HG02870 (cell line): ENCODE results near the gene ACAP1.
"Not testable (repeated sequence)": the region's sequence is repeated elsewhere in the genome, so short reads cannot be mapped to it uniquely, and the experiment has no call there.

Source experiments
- ATAC-seq: cut with Tn5 transposase; IDR thresholded peaks from one replicate; pipeline ENCODE4 v1.9.1; 2021; ENCODE audit warnings: mild to moderate bottlenecking, moderate library complexity; ENCODE audit not compliant: unreplicated experiment

ACAP1 gene

GRCh38 chr17:7328840-7329373 lies 7.4 kb upstream of the ACAP1 start, which contains the start of gene NEURL4:
TSS of gene NEURL4 (minus strand) at chr17:7329335. CDS start at chr17:7329312, 23 bp downstream.
- peak; percentile 7 for ATAC-seq

DNA sequence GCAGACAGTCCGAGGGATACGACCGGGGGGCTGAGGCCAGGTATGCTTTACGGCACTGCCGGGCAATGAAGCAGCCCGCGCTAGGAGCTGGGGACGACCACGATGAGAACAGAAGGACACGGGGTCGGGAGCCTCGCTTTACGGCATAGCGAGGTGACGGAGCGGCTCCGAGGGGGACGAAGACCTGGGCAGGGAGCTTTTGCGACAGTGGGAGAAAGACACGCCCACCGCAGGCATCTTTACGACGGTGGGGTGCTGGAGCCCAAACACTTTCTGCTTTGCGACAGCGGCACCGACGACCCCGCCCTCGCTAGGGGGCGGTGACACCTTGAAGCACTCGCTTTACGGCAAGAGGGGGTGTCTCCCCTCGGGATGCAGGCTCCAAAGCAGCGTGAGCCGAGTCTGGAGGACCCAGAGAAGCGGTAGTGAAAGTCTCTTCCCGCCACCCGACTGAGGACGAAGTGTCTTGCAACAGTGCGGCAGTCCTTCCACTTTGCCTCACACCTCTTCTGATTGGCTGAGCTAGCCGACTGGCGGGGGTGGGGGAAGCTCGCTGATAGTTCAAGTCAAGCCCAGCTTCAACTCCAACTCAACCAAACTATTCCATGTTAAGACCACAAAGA lies 6.8 kb upstream of the ACAP1 start:
- peak; percentile 62 for ATAC-seq

- peak; percentile 34 for ATAC-seq
Measured at GRCh38 chr17:7329997-7330637, 6.2 kb upstream of the ACAP1 start.

- no peak for ATAC-seq
Measured at GRCh38 chr17:7330638-7331015, 5.7 kb upstream of the ACAP1 start.

DNA sequence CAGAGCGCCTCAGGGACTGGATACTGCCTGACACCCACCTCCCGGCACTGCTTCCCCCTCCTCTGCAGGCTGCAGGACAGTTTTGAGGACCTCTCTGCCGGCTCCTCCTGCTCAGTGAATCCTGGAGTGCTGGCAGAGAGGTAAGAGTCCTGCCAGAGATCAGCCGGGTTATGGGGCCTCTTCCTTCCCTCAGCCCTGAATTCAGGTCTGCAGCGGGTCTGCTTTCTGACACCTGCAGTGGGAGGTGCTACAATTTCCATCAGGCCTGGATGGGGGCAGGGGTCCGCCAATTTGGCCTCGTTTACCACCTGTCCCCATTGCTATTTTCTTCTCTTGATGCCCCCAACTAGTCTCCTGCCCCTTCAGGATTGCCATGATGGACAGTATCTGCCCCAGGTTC lies 4.2 kb upstream of the ACAP1 start:
- ATAC-seq, result no peak

- ATAC-seq, result not testable (repeated sequence)
Measured at GRCh38 chr17:7332600-7333069, 3.7 kb upstream of the ACAP1 start.

- ATAC-seq, result no peak
Measured at GRCh38 chr17:7334938-7335538, 1.3 kb upstream of the ACAP1 start.

GRCh38 chr17:7335765-7336164 lies 564 bp upstream of the ACAP1 start:
- not testable (repeated sequence) for ATAC-seq

DNA sequence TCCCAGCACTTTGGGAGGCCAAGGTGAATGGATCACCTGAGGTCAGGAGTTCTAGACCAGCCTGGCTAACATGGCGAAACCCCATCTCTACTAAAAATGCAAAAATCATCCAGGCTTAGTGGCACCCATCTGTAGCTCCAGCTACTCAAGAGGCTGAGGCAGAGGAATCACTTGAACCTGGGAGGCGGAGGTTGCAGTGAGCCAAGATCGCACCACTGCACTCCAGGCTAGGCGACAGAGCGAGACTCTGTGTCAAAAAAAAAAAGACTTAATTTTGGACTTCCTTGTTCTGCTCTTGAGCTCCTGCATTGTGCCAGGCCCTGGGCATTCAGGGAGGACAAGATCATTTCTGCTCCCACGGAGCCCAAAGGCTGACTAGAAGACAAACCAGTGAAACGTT lies 1.3 kb downstream of the ACAP1 start:
- not testable (repeated sequence) for ATAC-seq

DNA sequence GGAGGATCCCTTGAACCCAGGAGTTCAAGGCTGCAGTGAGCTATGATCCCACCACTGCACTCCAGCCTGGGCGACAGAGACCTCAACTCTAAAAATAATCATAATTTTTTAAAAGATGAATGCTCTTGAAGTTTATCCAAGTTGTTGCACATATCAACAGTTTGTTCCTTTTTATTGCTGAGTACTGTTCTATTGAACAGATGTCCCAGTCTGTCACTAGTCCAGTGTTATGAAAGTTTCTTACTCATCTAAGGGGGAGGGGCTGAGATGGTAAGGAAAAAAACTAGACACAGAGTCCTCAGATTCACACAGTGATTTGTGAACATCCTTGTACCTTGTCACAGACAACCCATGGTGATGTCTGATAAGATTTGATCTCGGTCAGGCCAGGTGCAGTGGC lies 3.9 kb downstream of the ACAP1 start:
- no peak for ATAC-seq

- no peak for ATAC-seq
Measured at GRCh38 chr17:7341842-7342241, 5.5 kb downstream of the ACAP1 start.

DNA sequence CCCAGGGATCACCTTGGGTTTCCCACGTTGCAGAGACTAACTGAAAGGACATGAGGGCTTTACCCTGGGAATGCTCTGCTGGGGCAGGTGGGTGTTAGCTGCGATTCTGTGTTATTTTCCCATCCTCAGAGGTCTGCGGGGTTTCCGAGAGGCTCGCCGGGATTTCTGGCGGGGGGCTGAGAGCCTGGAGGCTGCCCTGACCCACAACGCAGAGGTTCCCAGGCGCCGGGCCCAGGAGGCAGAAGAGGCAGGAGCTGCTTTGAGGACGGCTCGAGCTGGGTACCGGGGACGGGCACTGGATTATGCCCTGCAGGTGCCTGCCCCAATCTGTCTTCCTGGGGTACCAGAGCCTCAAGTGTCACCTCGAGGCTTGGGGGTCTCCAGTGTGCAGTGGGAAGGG lies 6.9 kb downstream of the ACAP1 start:
- ATAC-seq, result no peak

GRCh38 chr17:7346761-7347614 lies 10.7 kb downstream of the ACAP1 start:
- ATAC-seq, result no peak

DNA sequence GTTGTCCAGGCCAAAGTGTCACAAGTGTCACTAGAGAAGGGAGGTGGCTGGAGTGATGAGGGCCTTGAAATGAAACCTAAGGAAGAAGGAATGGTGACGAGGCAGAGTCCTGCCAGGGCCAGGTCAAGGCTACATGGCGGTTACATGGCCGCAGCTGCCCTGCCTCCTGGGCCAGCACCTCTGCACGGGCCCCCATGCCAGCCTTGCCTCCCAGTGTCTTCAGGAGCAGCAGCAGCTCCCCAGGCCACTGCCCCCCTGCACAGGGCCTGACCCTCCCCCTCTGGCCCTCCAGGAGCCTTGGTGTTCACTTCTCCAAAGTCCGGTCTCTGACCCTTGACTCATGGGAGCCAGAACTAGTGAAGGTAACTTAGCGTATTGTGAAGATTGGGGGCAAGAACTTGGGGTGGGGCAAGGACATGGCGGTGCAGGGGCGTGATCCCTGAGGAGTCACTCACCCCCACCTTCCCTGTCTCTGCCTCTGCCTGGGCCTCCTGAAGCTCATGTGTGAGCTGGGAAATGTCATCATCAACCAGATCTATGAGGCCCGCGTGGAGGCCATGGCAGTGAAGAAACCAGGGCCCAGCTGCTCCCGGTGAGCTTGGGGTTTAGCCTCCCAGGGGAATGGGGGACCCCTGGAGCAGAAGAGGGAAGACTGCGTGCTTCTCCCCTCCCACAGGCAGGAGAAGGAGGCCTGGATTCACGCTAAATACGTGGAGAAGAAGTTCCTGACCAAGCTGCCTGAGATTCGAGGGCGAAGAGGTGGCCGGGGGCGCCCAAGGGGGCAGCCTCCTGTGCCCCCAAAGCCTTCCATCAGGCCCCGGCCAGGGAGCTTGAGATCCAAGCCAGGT lies 11.5 kb downstream of the ACAP1 start:
- no peak for ATAC-seq

DNA sequence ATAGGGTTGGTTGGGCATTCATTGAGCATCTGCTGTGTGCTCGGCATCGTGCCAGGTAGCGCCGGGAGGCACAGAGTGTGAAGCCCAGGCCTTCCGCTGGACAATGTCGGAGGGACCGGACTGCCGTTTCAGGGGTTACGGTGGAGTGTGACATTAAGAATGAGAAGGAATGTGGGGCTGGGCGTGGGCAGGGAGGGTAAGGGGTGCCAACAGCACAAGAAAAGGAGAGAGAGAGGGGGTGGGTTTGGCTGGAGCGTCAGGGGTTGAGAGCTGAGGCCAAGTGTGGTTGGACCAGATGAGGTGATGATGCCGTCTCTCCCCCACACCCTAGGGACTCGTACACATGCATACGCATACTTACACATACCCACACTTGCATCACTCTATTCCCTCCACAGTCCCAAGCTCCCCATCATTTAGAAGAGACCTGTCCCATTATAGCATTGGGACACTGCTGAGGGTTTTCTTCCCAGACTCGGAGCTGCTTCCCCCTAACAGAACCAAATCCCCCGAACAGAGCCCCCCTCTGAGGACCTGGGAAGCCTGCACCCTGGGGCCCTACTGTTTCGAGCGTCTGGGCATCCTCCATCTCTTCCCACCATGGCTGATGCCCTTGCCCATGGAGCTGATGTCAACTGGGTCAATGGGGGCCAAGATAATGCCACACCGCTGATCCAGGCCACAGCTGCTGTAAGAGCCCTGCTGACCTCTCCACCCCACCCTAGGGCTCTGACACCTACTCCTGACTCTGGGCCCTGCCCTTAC lies 12.3 kb downstream of the ACAP1 start:
- ATAC-seq, result no peak

GRCh38 chr17:7351665-7352502 lies 15.6 kb downstream of the ACAP1 start, which contains the start of gene KCTD11:
TSS of gene KCTD11 (plus strand) at chr17:7352162.
- peak; percentile 51 for ATAC-seq

DNA sequence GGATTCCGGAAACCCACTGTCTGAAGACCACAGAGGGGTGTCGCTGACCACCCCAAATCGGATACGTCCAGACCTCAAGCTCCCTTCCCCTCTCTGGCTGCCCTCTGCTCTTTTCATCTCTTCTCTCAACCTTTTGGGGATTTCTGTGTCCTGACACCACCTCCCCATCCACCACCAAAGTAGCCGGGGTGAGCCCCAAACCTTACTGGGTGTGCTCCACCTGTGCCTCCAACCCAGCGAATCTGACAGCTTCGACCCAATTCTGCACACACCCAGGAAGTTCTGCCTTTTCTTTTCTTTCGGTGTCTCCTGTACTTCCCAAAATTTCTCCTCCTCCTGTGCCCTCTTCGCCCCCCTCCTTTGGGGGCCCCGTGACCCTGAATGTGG lies 16.2 kb downstream of the ACAP1 start:
- no peak for ATAC-seq

DNA sequence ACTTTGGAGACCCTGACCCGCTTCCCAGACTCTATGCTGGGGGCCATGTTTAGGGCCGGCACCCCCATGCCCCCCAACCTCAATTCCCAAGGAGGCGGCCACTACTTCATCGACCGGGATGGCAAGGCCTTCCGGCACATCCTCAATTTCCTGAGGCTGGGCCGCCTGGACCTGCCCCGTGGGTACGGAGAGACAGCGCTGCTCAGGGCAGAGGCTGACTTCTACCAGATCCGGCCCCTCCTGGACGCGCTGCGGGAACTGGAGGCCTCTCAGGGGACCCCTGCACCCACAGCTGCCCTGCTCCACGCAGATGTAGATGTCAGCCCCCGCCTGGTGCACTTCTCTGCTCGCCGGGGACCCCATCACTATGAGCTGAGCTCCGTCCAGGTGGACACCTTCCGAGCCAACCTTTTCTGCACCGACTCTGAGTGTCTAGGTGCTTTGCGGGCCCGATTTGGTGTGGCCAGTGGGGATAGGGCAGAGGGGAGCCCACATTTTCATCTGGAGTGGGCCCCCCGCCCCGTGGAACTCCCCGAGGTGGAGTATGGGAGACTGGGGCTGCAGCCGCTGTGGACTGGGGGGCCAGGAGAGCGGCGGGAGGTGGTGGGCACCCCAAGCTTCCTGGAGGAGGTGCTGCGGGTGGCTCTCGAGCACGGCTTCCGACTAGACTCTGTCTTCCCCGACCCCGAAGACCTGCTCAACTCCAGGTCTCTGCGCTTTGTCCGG lies 16.7 kb downstream of the ACAP1 start:
- ATAC-seq, result no peak
